ENCODE results near the gene MX2. TPM values are rescaled to one million over a fixed set of nuclear protein-coding genes. Genes with fewer than 3 reads are reported as not detected.

MX2 gene
- total RNA-seq, 1 experiment from 2014 or later, result 17.6 TPM

DNA sequence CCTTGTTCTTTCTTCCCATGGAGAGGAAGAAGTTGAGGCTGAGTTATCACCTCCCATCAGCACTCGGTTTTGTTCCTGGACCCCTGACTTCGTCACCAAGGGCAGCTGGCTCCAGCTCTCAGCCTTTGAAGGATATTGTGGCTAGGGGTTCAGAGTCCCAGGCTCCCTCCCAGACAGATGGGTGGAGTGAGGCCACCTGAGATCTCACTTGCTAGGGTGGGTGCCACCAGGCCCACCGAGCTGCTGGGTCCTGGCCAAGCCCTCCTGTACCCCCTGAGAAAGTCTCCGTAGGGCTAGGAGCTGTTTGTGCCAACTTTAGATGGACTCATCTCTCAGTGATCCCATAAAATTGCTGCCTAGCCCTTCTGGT is 6.9 kb downstream of the MX2 start:
- TF ChIP-seq, protein P1, sequence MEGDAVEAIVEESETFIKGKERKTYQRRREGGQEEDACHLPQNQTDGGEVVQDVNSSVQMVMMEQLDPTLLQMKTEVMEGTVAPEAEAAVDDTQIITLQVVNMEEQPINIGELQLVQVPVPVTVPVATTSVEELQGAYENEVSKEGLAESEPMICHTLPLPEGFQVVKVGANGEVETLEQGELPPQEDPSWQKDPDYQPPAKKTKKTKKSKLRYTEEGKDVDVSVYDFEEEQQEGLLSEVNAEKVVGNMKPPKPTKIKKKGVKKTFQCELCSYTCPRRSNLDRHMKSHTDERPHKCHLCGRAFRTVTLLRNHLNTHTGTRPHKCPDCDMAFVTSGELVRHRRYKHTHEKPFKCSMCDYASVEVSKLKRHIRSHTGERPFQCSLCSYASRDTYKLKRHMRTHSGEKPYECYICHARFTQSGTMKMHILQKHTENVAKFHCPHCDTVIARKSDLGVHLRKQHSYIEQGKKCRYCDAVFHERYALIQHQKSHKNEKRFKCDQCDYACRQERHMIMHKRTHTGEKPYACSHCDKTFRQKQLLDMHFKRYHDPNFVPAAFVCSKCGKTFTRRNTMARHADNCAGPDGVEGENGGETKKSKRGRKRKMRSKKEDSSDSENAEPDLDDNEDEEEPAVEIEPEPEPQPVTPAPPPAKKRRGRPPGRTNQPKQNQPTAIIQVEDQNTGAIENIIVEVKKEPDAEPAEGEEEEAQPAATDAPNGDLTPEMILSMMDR (IDR thresholded peaks at IDR 0.05; ENCODE audit: unreplicated experiment), result no peak
- no TSS peak for BruUV-seq (replicated peaks)
- intact Hi-C loops (cut with micrococcal nuclease; ENCODE audit: unreplicated experiment), result no loop called here
- Mint-ChIP-seq H3K4me1 (ENCODE audit: low read depth, unreplicated experiment) (peaks cover 20% of the 10 kb centered on the region), H3K4me3 (ENCODE audit: low read depth, unreplicated experiment) (no peak overlapping the region), H3K27me3 (ENCODE audit: unreplicated experiment) (no peaks in the 10 kb centered on the region), H3K9me3 (ENCODE audit: low read depth, unreplicated experiment) (no peaks in the 10 kb centered on the region), H3K36me3 (ENCODE audit: insufficient read depth, unreplicated experiment) (peaks cover 10% of the 10 kb centered on the region), H3K27ac (ENCODE audit: unreplicated experiment) (no peak overlapping the region)
- DNase-seq, result no peak
- CTCF ChIA-PET, result no interaction called here

DNA sequence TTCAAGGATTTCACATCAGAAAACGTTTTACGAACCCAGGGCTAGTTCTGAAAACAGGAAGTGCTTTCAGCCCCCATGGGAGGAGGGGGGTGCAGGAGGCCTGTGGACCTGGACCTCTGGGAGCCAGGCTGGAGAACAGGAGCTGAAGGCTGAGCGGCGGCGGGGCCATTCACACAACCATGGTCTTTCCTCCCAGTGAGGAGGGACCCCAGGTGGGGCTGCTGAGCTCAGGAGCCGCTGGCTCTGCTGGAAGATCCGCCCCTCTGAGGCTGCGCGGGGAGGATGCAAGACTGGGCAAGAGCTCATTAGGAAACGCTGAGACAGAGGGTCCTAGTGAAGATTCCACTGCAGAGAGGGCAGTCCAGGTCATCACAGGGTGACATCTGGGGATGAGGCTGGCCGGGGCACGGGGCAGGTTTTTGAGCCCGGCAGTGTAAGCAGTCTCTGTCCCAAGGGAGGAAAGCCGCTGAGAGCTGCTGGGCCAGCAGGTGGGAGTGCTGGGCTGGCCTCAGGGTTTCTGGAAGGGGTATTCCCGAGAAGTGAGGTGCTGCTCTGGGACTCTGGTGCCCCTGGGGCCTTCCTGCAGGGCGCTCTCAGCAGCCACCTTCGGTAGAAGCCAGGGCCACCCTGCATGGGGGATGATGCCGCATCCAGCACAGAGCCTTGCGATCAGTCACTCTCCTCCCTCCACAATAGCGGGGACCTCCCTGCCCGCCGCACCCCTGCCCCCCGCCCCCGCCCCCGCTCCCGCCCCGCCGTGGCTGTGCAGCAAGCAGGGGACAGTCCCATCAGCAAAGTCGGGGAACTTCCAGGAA is 7.5 kb downstream of the MX2 start:
- H3K4me3 Mint-ChIP-seq (ENCODE audit: low read depth, unreplicated experiment), result no peak overlapping the region
- no TSS peak for BruUV-seq (replicated peaks)
- DNase-seq, result no peak
- H3K9me3 Mint-ChIP-seq (ENCODE audit: low read depth, unreplicated experiment), result no peaks in the 10 kb centered on the region
- CTCF ChIA-PET, result no interaction called here
- H3K36me3 Mint-ChIP-seq (ENCODE audit: insufficient read depth, unreplicated experiment), result peaks cover 10% of the 10 kb centered on the region
- H3K27ac Mint-ChIP-seq (ENCODE audit: unreplicated experiment), result no peak overlapping the region
- no peaks in the 10 kb centered on the region for H3K27me3 Mint-ChIP-seq (ENCODE audit: unreplicated experiment)
- TF ChIP-seq, protein P1 (IDR thresholded peaks at IDR 0.05; ENCODE audit: unreplicated experiment), result no peak
- intact Hi-C loops (cut with micrococcal nuclease; ENCODE audit: unreplicated experiment), result no loop called here
- peaks cover 20% of the 10 kb centered on the region for H3K4me1 Mint-ChIP-seq (ENCODE audit: low read depth, unreplicated experiment)

DNA sequence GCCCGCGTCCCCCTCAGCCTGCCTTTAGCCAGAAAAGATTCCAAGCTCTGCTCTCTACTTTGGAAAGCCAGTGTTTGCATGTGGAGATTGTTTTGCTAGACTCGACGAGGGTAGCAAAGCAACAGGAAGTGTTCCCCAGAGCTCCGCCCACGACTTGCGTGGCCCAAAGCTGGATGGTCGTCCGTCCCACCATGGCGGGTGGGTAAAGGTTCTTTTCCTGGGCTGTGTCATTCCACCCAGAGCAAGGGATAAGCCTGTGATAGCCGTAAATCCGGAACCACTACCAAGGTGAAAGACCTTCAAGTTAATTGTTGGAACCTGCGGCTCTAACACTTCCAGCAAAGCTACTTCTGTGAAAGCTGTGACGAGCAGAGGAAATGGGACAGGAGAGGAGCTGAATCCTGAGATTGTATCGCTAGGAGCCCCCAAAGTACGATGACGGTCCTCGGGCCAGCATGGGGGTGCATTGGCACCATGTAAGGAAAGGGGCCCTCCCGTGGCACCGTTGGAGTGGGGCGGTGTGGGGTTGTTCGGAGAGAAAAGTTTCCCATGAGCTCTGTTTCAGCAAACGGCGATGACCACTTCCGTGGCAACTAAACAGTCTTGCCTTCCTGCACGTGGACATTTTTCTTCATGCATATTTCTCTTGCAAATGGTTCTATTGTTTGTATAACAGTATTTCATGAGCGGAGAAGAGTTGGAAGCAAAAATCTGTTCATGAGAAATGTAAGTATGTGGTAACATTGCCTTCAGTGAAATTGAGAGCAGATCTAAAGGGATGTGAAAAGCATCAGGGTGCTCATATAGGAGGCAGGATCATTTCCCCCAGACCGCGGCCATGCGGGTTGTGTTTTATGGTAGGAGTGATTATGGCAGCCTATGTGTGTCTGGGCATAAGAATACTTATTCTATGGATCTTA is 8.4 kb downstream of the MX2 start:
- H3K4me3 Mint-ChIP-seq (ENCODE audit: low read depth, unreplicated experiment), result no peak overlapping the region
- intact Hi-C loops (cut with micrococcal nuclease; ENCODE audit: unreplicated experiment), result no loop called here
- H3K9me3 Mint-ChIP-seq (ENCODE audit: low read depth, unreplicated experiment), result no peaks in the 10 kb centered on the region
- H3K27me3 Mint-ChIP-seq (ENCODE audit: unreplicated experiment), result no peaks in the 10 kb centered on the region
- peaks cover 20% of the 10 kb centered on the region for H3K4me1 Mint-ChIP-seq (ENCODE audit: low read depth, unreplicated experiment)
- TF ChIP-seq, protein P1 (IDR thresholded peaks at IDR 0.05; ENCODE audit: unreplicated experiment), result no peak
- H3K27ac Mint-ChIP-seq (ENCODE audit: unreplicated experiment), result no peak overlapping the region
- no TSS peak for BruUV-seq (replicated peaks)
- DNase-seq, result no peak
- H3K36me3 Mint-ChIP-seq (ENCODE audit: insufficient read depth, unreplicated experiment), result peaks cover 10% of the 10 kb centered on the region
- CTCF ChIA-PET, result no interaction called here

DNA sequence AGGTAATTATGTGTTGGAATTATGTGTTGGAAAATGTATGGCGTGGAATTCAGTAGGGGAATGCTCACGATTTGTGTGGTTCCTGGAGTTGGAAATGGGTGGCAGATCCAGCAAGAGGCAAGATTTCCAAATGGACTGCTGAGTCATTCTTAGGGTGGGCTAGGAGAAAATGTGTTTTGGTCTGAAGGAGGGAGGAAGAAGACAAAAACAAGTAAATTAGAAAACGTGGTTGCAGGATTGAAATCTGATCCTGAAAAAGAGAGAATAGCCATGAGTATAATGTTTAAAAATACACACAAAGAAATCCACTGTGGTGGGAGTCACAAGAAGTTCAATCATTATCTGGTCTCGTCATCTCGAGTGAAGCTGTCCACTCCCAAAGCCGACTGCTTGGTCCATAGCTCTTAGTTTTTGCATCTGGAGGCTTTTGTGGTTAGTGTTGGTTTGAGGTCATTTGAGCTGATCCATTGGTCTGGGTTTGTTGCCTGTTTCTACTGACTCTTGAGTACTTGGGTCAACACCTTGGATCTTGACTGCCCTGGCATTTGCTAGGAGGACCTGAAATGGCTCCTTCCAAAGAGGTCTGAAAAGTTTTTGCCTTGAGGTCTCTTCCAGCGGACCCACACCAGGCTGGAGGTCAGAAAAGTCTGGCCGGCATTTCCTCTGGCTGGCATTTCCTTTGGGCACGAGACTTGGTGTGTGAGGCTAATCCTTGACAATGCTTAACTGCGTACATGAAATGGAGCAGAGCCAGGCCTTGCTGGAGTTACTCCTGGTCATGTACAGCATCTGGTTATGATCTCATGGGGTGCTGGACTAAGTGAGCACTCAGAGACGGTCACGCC is 9.2 kb downstream of the MX2 start:
- Mint-ChIP-seq H3K27me3 (ENCODE audit: unreplicated experiment) (no peaks in the 10 kb centered on the region), H3K4me3 (ENCODE audit: low read depth, unreplicated experiment) (no peak overlapping the region), H3K27ac (ENCODE audit: unreplicated experiment) (no peak overlapping the region), H3K4me1 (ENCODE audit: low read depth, unreplicated experiment) (peaks cover 20% of the 10 kb centered on the region), H3K36me3 (ENCODE audit: insufficient read depth, unreplicated experiment) (peaks cover 10% of the 10 kb centered on the region), H3K9me3 (ENCODE audit: low read depth, unreplicated experiment) (no peaks in the 10 kb centered on the region)
- TF ChIP-seq, protein P1 (IDR thresholded peaks at IDR 0.05; ENCODE audit: unreplicated experiment), result no peak
- CTCF ChIA-PET, result no interaction called here
- intact Hi-C loops (cut with micrococcal nuclease; ENCODE audit: unreplicated experiment), result no loop called here
- no peak for DNase-seq
- BruUV-seq (replicated peaks), result no TSS peak

Data from Calu3 (cell line).